ENCODE measurements around the gene ANGEL1.

GRCh38 chr14:76780058-76780345 is 32.7 kb downstream of the ANGEL1 start:
- TF ChIP-seq EZH2 (IDR thresholded peaks at IDR 0.05; ENCODE audit: borderline replicate concordance, low read length): no peak
- TF ChIP-seq CTCF (IDR thresholded peaks at IDR 0.05; ENCODE audit: low read length): no peak

All from OCI-LY1 (cell line).